ENCODE results near the gene SHANK2. TPM values are rescaled to one million over a fixed set of nuclear protein-coding genes. Genes with fewer than 3 reads are reported as not detected.

The SHANK2 gene
- total RNA-seq, 1 experiment from 2014 or later = not detected

GRCh38 chr11:71269603-71270511 lies 17.5 kb upstream of the SHANK2 start:
- DNase-seq (ENCODE audit: low read depth) = no peak

GRCh38 chr11:71268706-71269321 lies 16.4 kb upstream of the SHANK2 start:
- DNase-seq (ENCODE audit: low read depth) = no peak

GRCh38 chr11:71267807-71268421 lies 15.5 kb upstream of the SHANK2 start:
- no peak for DNase-seq (ENCODE audit: low read depth)

GRCh38 chr11:71266114-71266833 lies 13.9 kb upstream of the SHANK2 start:
- no peak for DNase-seq (ENCODE audit: low read depth)

- DNase-seq (ENCODE audit: low read depth) = no peak
Measured at GRCh38 chr11:71265559-71266092, 13.2 kb upstream of the SHANK2 start.

- no peak for DNase-seq (ENCODE audit: low read depth)
Measured at GRCh38 chr11:71263386-71263785, 11.0 kb upstream of the SHANK2 start.

GRCh38 chr11:71255800-71256479 lies 3.6 kb upstream of the SHANK2 start:
- no peak for DNase-seq (ENCODE audit: low read depth)

GRCh38 chr11:71255323-71255722 lies 2.9 kb upstream of the SHANK2 start:
- DNase-seq (ENCODE audit: low read depth) = no peak

GRCh38 chr11:71253794-71254193 lies 1.4 kb upstream of the SHANK2 start:
- DNase-seq (ENCODE audit: low read depth) = no peak

GRCh38 chr11:71252770-71253730 lies 673 bp upstream of the SHANK2 start:
- DNase-seq (ENCODE audit: low read depth) = no peak

GRCh38 chr11:71251761-71252268 lies 562 bp downstream of the SHANK2 start:
- DNase-seq (ENCODE audit: low read depth) = no peak

- peak; percentile 14 for DNase-seq (ENCODE audit: low read depth)
Measured at GRCh38 chr11:71251151-71251721, 1.1 kb downstream of the SHANK2 start.

GRCh38 chr11:71250523-71251150 lies 1.7 kb downstream of the SHANK2 start:
- DNase-seq (ENCODE audit: low read depth) = no peak

GRCh38 chr11:71249301-71249700 lies 3.1 kb downstream of the SHANK2 start:
- DNase-seq (ENCODE audit: low read depth) = no peak

GRCh38 chr11:71248656-71249055 lies 3.7 kb downstream of the SHANK2 start:
- no peak for DNase-seq (ENCODE audit: low read depth)

GRCh38 chr11:71248251-71248570 lies 4.2 kb downstream of the SHANK2 start:
- no peak for DNase-seq (ENCODE audit: low read depth)

- no peak for DNase-seq (ENCODE audit: low read depth)
Measured at GRCh38 chr11:71247551-71248250, 4.7 kb downstream of the SHANK2 start.

GRCh38 chr11:71246559-71246958 lies 5.8 kb downstream of the SHANK2 start:
- no peak for DNase-seq (ENCODE audit: low read depth)
